ENCODE measurements around the gene SLC7A6. TPM values are rescaled to one million over a fixed set of nuclear protein-coding genes. Genes with fewer than 3 reads are reported as not detected.

SLC7A6 gene
- total and polyA plus RNA-seq, 2 of the 8 experiments (the other 6 are each of a cell fraction or from before 2014, with no cell fraction given): 28.0 to 37.8 TPM

DNA sequence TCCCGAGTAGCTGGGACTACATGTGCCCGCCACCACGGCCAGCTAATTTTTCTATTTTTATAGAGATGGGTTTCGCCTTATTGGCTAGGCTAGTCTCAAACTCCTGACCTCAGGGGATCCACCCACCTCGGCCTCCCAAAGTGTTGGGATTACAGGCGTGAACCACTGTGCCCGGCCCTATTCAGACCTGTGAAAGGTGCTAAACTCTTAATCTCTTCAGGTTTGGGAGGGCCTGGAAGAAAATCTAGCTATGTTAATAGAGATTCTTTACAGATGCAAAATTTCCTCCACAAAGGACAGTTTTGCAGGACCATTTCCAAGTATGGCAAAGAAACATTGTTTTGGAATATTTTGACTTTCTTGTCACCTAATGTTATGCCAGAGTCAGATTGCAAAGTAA, 22.2 kb upstream of the SLC7A6 start:
- FAIRE-seq: no peak
- TF ChIP-seq ASH2L (IDR thresholded peaks at IDR 0.05; ENCODE audit: low read length) (no peak), YY1 (IDR thresholded peaks at IDR 0.05; ENCODE audit: low read depth, low read length) (no peak), FOSL1 (IDR thresholded peaks at IDR 0.05; ENCODE audit: insufficient read depth, low read depth, low read length) (no peak), BRCA1 (IDR thresholded peaks at IDR 0.05; ENCODE audit: low read depth, low read length) (no peak), SP2 (IDR thresholded peaks at IDR 0.05; ENCODE audit: low read length) (no peak), MAFK (IDR thresholded peaks at IDR 0.05; ENCODE audit: low read depth, low read length) (no peak), EP300 (IDR thresholded peaks at IDR 0.05; ENCODE audit: borderline replicate concordance in 1 of 2, low read depth in 2 of 2, low read length in 2 of 2) (no peak), KDM4A (IDR thresholded peaks at IDR 0.05; ENCODE audit: low read depth, low read length, severe bottlenecking) (no peak), SUZ12 (IDR thresholded peaks at IDR 0.05; ENCODE audit: low read length) (no peak), CHD2 (IDR thresholded peaks at IDR 0.05; ENCODE audit: low read length) (no peak), CEBPB (IDR thresholded peaks at IDR 0.05; ENCODE audit: low read depth, low read length) (no peak)

More for the DNA sequence above, 22.2 kb upstream of the SLC7A6 start:
- Histone ChIP-seq H3K23ac (ENCODE audit: insufficient read length) (no peak overlapping the region), H3K4ac (replicated peaks; ENCODE audit: insufficient read length, low read depth, low read length) (no peak overlapping the region), H2BK5ac (ENCODE audit: low read depth, low read length) (no peak overlapping the region), H3K79me1 (ENCODE audit: low read depth, low read length) (0 out of 2 replicates have a peak, but pooled peaks cover 2% of the 10 kb centered on the region), H2BK12ac (ENCODE audit: low read depth, low read length) (no peak overlapping the region), H3K18ac (ENCODE audit: extremely low read depth, low read length) (no peak overlapping the region), H3K9ac (replicated peaks in 1 of 4; ENCODE audit: extremely low read depth in 1 of 4, low read depth in 3 of 4, low read length in 3 of 4) (no peak overlapping the region), H3K23me2 (ENCODE audit: low read depth, low read length) (peaks cover 18% of the 10 kb centered on the region; the same call in 1 of the 2 replicates), H3K4me2 (ENCODE audit: insufficient read depth in 1 of 2, low read depth in 2 of 2, low read length in 2 of 2) (no peak overlapping the region), H3K14ac (ENCODE audit: insufficient read length) (no peak overlapping the region), H3K4me3 (ENCODE audit: extremely low read depth in 1 of 4, insufficient read depth in 2 of 4, low read depth in 3 of 4, low read length in 4 of 4) (no peak overlapping the region), H2BK15ac (ENCODE audit: low read length) (no peak overlapping the region), H2BK20ac (ENCODE audit: low read length) (no peak overlapping the region), H2AK5ac (ENCODE audit: low read depth, low read length) (no peak overlapping the region), H4K20me1 (replicated peaks in 1 of 2; ENCODE audit: control insufficient read depth in 1 of 2, insufficient read depth in 2 of 2, low read length in 2 of 2) (peaks cover 0 to 1% of the 10 kb centered on the region in 2 experiments), H2BK120ac (replicated peaks; ENCODE audit: low read depth, low read length) (no peak overlapping the region), H3K27me3 (replicated peaks in 1 of 4; ENCODE audit: control insufficient read depth in 3 of 4, extremely low read depth in 1 of 4, insufficient read depth in 3 of 4, low read length in 3 of 4) (peaks cover 0 to 8% (median 5%) of the 10 kb centered on the region in 4 experiments; a peak in 5 of 7 replicates), H3K4me1 (replicated peaks in 1 of 4; ENCODE audit: control insufficient read depth in 3 of 4, insufficient read depth in 4 of 4, low read length in 3 of 4) (peaks cover 0 to 12% (median 7%) of the 10 kb centered on the region in 4 experiments; a peak in 6 of 7 replicates), H2AFZ (ENCODE audit: low read length) (no peak overlapping the region), H3K27ac (ENCODE audit: low read depth, low read length) (no peak overlapping the region), H4K8ac (ENCODE audit: extremely low read depth, insufficient read depth, low read length) (no peak overlapping the region), H3K9me3 (ENCODE audit: insufficient read depth in 2 of 2, low read depth in 1 of 2, low read length in 1 of 2) (no peaks in the 10 kb centered on the region), H4K5ac (ENCODE audit: insufficient read length, low read depth, low read length) (no peak overlapping the region), H3K56ac (replicated peaks; ENCODE audit: insufficient read length, low read depth, low read length) (no peak overlapping the region), H3K36me3 (ENCODE audit: control insufficient read depth in 2 of 4, insufficient read depth in 4 of 4, low read length in 3 of 4) (no peaks in the 10 kb centered on the region), H4K91ac (replicated peaks; ENCODE audit: insufficient read length, low read length) (no peak overlapping the region), H3K79me2 (ENCODE audit: control insufficient read depth in 1 of 2, insufficient read depth in 2 of 2, low read length in 2 of 2) (no peaks in the 10 kb centered on the region)
- no peak for DNase-seq (ENCODE audit: low read depth in 1 of 2, low spot score in 2 of 2)
- ChIA-PET CTCF (ENCODE audit: partially characterized antibody) (interaction anchor here (0.6 to 7.6 kb wide), 11 partner anchors 14 to 300 kb away, joined by 3 to 80 read pairs (median 4); partner anchors contain the start of gene SLC7A6), POLR2A (ENCODE audit: partially characterized antibody) (interaction anchor here (0.7 to 1.6 kb wide), 4 partner anchors 13 to 393 kb away, joined by 3 to 10 read pairs (median 4); partner anchors contain the start of genes PRMT7 and SLC7A6OS)
- WGBS, 2 experiments (ENCODE audit: extremely low coverage in 1 of 2, insufficient coverage in 1 of 2, insufficient read length in 1 of 2, insufficient replicate concordance in 2 of 2, low coverage in 1 of 2, low lambda C conversion rate in 2 of 2, missing lambda C conversion rate in 1 of 2): 86% methylated on average over 7 of the region's 7 CpGs; no CpG with 5 or more reads in 1 of the 2 experiments
